C4-2B (cell line): ENCODE results near the gene WRAP73.

ENCODE experiments used
- CTCF ChIP-seq: fragments of 450-650 bp; conservative IDR thresholded peaks from 2 replicates; pipeline ENCODE4 v1.5.1; 2017; ENCODE audit warnings: mild to moderate bottlenecking
- ZFX ChIP-seq: fragments of 450-650 bp; IDR thresholded peaks from 2 replicates; pipeline ENCODE4 v1.6.1; 2017

- TF ChIP-seq CTCF (no peak), ZFX (no peak)
Measured at GRCh38 chr1:3630914-3631313, 19.0 kb downstream of the WRAP73 start.
